Stimulated activated CD8-positive, alpha-beta memory T cell treated with anti-CD3 and anti-CD28 coated beads, Interleukin-4, amount 100 ng/mL, for 48 hours (primary cell): ENCODE results near the gene TKTL2.

ENCODE experiments used
- DNase-seq: peaks from one replicate; pipeline ENCODE4 v3.0.0-alpha.2; 2020

TKTL2 gene, protein sequence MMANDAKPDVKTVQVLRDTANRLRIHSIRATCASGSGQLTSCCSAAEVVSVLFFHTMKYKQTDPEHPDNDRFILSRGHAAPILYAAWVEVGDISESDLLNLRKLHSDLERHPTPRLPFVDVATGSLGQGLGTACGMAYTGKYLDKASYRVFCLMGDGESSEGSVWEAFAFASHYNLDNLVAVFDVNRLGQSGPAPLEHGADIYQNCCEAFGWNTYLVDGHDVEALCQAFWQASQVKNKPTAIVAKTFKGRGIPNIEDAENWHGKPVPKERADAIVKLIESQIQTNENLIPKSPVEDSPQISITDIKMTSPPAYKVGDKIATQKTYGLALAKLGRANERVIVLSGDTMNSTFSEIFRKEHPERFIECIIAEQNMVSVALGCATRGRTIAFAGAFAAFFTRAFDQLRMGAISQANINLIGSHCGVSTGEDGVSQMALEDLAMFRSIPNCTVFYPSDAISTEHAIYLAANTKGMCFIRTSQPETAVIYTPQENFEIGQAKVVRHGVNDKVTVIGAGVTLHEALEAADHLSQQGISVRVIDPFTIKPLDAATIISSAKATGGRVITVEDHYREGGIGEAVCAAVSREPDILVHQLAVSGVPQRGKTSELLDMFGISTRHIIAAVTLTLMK

DNA sequence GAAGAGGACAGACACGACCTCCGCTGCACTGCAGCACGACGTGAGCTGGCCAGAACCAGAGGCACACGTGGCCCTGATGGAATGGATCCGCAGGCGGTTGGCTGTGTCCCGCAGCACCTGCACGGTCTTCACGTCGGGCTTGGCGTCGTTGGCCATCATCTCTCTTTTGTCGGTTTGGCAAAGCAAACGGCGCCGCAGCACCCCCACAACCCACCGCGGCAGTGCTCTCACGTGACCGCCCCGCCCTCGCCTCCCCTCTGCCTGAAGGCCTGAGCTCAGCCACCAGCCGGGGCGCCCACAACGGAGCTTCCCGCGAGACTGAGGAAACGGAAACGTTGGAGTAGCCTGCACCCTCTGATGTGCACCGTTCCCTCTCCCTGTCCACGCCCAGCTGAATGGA, at the start of gene TKTL2:
TKTL2 (minus strand) TSS at position 179 of the 400 bp plus-strand sequence; CDS start at position 159, 20 bp downstream.
- no peak for DNase-seq

DNA sequence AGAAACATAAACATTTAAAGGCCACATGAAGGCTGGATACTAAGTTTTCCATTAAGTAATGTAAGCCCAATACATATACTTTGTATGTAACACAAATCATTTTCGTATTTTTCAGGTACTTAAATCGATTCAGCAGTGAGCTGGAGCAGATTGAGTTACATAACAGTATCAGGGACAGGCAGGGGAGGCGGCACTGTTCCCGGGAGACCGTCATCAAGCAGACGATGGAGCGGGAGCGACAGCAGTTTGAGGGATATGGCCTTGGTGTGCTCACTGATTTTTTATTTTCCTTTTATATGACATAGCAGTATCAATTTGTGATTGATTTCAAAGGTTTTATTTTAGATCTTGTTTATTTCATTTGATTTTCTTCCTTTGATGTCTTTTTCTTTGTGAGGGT, 41.6 kb upstream of the TKTL2 start:
- DNase-seq: no peak

DNA sequence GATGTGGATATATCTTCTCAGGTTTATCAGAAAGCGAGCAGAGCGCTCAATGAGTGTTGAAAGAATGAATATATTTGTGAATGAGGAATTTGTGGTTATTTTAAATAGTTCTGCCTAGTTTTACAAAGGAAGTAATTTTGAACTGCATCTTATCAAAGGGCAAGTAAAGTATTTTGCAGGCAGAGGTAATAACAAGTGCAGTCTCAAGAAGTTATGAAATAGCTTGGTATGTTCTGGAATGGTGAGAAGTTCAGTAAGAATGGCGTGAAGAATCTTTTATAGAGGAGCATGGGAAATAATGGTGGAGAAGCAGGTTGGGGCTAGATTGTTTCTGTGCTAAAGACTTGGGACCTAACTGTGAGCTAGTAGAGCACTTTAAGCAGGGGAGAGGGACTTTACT, 31.8 kb upstream of the TKTL2 start:
- no peak for DNase-seq

DNA sequence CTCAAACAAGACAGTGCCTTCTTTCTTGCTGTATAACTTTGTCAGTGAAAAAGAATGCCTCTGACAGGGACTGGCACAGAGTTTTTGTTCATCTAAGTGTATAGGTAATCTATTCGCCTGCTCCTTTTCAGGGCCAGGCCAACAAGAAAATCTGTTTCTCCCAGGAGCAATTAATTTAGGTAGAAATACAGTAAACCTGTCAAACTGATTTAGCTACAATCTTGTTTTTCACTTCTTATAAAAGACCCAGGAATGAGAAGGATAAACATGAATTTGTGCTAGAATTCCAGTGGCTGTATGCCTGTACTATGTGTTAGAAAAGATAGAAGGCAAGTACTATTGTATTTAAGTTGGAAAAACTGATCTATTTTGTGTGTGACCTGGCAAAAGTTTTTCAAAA, 27.0 kb upstream of the TKTL2 start:
- no peak for DNase-seq

DNA sequence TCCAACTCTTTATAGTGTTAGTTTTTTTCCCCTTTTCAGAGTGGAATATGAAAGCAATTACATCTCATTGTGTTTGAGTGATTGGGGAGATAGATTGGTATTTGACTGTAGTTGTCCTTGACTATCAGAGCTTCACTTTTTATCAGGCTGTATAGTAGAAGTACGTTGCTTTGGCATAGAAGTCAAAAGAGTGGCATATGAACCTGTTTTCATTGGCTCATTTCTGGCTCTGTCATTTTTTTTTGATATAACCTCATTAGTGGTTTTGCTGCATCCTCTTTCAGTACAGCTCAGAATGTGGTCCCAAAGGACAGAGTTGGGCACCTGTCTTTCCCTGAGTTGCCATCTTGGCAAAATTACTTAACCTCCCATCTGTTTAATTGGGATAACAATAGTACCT, 22.3 kb upstream of the TKTL2 start:
- no peak for DNase-seq

DNA sequence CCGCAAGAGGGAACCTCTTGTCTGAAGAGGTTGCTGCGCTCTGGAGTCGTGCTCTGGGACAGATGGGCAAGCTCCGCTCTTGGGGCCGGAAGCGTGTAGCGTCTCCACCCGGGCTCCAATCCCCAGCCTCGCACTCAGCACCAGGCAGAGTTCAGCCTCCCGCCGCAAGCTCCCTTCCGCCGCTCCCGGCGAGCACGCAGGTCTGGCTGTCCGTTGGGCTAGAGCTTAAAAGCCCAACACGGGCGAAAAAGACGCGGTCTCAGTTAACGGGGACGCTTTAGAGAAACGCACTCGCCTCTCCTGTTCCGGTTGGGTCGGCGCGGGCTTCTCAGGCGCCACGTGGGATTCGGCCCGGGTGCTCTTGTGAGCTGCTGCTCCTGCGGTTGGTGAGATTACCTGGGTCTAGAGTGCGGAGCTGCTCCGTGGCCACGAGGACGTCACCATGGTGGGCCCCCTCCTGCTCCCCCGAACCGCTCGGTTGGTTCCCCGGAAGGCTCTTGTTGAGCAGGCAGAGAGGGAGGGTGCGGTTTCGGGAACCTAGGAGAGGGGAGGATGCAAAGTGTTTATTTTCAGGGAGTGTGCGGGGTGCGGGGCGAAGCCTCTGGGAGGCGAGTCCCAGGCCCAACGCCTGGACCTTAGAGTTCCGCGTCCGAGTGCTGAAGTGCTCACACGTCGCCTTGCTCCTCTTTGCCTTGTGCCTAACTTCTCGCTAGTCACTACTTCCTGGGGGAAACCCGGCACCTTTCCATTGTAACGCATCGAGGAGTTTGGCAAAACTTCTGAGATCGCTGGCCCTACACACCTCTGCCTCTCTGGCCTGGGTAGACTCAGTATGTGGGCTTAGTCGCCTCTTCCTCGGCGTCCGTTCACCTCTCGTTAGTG, 21.0 kb upstream of the TKTL2 start, which contains the start of gene TMA16:
TMA16 (plus strand) TSS at position 331 of the 882 bp plus-strand sequence; CDS start at position 443, 112 bp downstream.
- DNase-seq: peak; percentile 88

DNA sequence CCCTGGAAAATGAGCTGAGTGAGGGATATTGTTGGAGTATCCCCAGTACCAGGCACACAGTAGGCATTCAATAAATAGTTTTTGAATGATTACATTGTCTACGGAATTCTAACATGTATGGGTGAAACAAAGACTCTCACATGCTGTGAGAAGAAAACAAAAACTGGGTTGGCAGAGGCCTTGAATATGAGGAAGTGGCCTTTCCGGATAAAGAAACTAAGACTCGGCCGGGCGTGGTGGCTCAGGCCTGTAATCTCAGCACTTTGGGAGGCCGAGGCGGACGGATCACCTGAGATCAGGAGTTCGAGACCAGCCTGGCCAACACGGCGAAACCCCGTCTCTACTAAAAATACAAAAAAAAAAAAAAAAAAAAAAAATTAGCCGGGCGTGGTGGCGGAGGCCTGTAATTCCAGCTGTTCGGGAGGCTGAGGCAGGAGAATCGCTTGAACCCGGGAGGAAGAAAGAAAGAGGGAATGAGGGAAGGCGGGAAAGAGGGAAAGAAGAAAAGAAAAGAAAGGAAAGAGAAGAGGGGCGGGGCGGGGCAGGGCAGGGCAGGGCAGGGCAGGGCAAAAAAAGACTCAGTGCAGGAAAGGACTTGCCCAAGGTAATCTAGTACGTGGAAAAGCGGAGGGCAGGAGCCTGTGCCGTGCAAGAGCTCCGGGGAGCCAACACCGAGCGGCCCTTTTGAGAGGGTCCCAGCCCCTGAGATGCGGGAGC, 20.2 kb upstream of the TKTL2 start:
- DNase-seq: no peak

DNA sequence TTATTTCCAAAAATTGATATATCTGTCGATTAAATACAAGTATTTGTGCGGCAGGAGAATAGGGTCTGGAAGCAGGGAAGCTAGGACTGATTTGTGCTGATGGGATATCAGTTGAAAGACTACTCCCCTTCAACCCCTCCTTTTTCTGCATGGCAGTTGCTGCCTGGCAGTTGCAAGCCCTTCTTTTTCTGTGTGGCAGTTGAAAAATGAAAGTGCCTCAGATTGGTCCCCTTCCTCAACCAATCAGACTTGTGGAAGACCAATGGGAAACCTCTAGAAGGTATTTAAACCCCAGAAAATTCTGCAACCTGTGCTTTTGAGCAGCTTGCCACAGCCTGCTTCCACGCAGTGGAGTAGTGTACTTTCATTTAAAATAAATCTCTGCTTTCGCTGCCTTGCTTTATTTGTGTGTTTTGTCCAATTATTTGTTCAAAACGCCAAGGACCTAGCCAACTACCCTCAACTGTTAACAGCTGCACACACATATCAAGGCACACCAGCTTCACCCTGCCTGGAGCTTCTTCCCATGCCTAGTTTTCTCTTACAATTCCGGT, 19.5 kb upstream of the TKTL2 start:
- no peak for DNase-seq

DNA sequence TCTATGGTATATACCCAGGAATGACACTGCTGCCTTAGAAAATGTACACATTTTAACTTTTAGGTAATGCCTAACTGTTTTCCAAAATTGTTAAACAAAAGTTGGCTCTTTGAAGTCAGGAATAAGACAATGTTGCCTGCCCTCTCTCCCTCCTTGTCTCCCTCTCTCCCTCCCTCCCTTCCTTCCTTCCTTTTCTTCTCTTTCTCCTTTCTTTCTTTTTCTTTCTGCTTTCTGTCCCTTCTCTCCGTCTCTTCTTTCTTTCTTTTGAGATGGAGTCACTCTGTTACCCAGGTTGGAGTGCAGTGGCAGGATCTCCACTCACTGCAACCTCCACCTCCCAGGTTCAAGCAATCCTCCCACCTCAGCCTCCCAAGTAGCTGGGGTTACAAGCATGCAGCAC, 16.4 kb upstream of the TKTL2 start:
- no peak for DNase-seq

DNA sequence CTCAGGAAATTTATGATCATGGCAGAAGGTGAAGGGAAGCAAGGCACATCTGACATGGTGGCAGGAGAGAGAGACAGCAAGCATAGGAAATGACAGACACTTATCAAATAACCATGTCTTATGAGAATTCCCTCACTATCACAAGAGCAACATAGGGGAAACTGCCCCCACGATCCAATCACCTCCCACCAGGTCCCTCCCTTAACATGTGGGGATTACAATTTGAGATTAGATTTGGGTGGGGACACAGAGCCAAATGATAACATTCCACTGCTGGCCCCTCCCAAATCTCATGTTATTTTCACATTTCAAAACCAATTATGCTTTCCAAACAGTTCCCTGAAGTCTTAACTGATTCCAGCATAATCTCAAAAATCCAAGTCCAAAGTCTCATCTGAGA, 12.8 kb upstream of the TKTL2 start:
- no peak for DNase-seq

DNA sequence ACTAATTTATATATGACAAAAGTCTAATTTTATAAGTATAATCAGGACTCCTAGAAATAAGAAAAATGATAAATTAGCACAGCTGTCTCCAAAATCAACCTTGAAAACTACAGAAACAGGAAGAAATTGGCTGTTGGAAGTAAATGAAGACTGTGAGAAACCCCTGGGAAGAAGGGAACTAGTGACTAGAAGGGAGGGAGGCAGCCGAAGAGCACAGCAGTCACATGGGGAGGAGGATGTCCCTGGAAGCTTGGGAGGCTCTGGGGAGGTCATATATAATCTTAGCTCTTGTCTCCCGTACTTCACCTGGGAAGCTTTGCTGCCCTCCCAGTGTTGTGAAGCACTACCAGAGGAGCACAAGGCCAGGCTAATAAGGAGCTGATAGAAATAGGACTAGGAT, 12.0 kb upstream of the TKTL2 start:
- no peak for DNase-seq

DNA sequence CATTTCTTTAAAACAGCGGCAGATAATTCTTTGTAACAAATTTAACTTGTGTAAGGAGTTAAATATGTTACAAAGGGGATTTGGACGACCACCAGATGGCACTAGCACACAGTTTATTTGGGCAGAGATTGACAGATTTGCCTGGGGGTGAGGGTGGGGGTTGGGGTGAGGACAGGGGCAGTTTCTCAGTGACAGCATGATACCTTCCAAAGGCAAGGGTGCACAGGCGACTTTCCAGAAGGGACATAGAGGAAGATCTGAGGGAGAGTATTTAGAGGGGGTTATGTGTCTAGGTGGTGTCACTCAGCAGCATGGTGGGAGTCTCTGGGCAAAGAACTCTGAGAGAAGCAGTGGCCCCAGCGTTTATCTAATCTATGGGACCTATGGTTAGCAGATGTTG, 11.4 kb upstream of the TKTL2 start:
- DNase-seq: peak; percentile 73

DNA sequence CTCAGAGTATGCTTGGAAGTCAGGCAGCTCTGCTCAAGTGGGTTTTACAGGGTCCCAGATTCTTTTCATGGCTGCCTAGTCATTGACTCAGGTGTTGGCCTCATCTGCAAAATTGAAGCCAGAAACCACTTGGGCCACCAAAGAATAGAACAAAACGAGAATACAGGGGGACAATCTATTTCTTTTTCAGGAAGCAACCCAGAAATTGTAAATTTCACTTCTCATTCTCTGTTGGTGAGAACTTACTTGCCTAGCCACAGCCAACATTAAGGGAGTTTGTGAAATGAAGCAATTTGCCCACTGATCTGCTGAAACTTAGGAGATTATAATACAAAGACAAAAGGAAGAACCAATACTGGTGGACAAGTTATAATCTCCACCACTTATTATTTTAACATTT, 8.6 kb upstream of the TKTL2 start:
- DNase-seq: no peak

DNA sequence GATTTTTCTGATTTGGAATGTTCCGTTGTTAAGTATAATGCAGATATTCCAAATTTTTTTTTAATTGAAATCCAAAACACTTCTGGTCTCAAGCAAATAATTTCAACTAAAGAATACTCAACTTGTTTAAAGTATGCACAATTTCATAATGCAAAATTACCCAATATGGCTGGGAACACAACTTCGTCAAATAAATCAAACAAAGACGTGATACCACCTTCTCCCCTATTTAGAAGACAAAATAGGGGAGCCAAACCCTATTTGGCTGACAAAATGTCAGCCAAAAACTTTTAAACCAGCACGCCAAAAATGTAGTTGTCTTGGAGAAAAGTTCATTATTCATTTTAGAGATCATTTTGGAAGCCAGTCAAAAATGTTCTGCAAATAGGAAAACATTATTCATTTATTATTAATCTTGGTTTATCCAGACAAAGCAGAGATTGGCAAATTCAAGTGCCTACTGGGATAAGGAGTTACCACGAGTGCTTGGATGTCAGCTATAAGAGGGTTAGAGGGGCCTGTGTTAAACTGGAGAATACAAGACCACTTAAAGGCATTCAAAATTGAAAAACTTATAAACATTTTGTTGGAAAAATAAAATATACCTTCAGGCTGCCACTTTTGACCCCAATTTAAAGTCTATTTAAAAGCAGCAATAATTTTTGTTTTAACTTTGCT, 3.3 kb upstream of the TKTL2 start:
- DNase-seq: no peak

DNA sequence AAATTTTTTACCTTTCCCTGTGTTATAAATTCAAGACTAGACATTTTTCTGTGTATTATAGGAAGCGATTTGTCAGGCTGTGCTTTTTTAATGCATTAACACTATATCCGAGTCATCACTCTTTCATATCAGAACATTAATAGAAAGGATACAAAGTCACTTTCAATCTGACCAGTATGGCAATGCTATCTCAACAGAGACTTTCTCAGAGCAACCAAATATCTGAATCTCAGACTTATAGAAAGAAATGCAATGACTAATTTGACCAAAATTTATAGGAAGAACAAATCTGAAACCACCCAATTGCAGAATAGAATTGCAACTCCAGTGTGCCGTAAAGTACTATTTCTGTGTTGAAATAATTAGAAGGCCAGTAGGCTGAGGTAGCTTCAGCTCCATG, 473 bp upstream of the TKTL2 start:
- DNase-seq: no peak

DNA sequence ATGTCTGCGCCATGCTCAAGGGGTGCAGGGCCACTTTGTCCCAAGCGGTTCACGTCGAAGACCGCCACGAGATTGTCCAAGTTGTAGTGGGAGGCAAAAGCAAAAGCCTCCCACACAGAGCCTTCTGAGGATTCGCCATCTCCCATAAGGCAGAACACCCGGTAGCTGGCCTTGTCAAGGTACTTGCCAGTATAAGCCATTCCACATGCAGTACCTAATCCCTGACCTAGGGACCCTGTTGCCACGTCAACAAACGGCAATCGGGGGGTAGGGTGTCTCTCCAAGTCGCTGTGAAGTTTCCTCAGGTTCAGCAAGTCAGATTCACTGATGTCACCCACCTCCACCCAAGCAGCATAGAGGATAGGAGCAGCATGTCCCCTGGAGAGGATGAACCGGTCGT, 424 bp downstream of the TKTL2 start:
- DNase-seq: no peak

DNA sequence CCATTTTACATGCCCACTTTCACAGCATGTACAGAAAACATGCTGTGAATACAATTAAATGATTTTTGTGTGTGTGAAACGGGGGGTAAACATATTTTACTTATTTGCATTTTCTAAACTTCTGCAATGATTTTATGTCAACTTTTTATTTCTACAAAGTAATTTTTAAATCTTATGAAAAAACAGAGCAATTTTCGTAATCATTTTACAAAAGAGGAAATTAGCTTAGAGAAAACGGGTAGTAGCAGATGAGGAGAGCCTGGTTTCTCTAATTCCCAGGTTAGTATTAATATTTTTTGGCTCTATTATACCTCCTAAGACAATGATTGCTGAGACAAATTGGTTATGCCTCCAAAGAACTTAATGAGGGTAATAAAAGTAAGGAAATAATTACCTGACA, 3.2 kb downstream of the TKTL2 start:
- no peak for DNase-seq

DNA sequence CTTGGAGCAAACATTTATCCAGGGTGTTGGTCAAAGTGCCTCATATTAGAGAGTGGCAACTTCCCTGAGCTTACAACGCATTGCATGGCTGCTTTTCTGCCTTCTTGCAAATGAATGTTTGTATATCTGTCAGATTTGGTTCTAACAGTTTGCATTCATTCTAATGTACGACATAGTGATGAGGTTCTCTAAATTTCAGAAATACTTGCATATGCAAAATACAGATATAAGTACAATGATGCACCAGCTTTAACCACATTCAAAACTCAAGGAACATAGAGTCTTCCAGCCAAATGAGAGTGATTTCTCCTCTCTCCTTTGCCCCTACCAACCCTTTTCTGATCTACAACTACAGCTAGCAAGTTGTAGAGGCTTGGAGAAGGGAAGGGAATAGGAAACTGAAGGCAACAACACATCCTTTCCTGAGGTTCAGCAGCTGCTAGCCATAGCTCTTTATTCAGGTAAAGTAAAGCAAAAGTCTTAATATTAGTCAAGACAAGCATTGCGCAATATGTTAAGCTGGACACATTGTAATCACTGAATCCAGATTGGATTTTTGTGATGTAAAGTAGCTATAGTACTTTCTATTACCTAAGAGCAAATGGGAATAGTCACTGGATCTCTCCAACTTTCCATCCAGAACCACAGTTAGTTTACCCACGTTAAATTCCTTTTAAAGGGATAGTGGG, 6.3 kb downstream of the TKTL2 start:
- DNase-seq: no peak

DNA sequence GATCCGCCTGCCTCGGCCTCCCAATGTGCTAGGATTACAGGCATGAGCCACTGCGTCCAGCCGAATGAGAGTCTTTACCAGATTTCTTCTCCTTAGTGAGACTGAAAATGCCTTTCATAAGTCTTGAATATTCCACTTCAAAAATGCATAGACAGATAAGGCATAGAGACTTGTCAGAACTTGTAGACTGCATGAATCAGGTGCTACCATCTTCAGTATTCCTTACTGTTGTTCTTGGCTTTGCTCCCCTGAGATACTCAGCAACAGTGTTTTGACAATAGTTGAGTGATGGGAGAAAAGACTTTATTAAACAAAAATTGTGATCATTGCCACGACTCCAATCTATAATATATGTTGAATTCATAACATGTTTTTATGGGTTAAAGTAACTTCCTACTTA, 11.0 kb downstream of the TKTL2 start:
- DNase-seq: no peak

DNA sequence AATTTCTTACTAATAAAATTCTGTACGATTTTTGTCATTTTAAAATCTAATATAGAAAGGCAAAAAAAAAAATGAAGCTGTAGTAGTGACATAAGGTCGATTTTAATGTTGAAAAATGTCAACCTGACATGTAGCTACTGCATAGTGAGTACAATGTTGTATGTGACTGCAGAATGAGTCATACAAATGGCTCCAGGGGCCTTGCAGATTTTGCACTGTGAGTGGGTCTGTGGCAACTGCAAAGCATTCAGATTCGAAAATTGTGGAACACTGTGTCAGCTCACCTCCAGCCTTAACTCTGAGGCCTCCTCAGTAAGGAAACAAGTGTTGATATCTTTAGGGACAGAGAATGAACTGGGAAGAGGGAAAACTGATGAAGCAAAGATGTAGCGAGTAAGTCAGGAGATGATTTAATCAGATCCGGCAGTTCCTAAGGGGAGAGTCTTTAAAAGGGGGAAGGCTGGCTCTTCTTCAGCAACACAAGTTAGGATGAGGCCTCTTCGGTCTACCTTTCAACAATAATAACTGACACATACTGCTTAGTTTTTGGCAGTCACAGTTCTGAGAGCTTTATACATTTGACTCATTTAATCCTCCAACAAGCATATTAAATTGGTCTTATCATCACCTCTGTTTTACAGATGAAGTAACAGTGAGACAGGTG, 24.9 kb downstream of the TKTL2 start:
- no peak for DNase-seq

DNA sequence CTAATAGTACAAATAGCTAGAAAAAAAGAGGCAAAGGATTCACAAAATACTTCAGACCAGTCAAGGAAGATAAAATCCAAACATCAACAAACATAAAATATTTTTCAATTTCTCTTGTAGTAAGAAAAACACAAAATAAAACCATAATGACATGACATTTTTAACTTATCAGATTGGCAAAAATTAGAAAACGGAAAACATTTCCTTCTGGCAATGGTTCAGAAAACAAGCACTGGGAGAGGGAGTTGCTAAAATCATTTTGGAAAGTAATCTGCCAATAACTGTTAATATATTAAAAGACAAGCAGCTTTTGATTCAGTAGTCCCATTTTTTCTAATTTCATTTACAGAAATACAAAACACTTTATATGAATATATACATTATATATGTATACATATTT, 26.1 kb downstream of the TKTL2 start:
- no peak for DNase-seq
